ENCODE results near the gene DYSF. TPM values are rescaled to one million over a fixed set of nuclear protein-coding genes. Genes with fewer than 3 reads are reported as not detected.

The DYSF gene
- total RNA-seq, 1 experiment from 2014 or later: 5.5 TPM

- Mint-ChIP-seq H3K36me3 (ENCODE audit: insufficient read depth in 1 of 3, low read depth in 3 of 3) (peaks cover 0 to 2% (median 0%) of the 10 kb centered on the region in 3 experiments; a peak in 3 of 7 replicates), H3K4me1 (no peaks in the 10 kb centered on the region), H3K27me3 (ENCODE audit: low read depth) (peaks cover 6% of the 10 kb centered on the region), H3K27ac (no peak overlapping the region), H3K9me3 (peaks cover 5 to 6% of the 10 kb centered on the region in 2 experiments; a peak in 4 of 5 replicates), H3K4me3 (no peak overlapping the region)
- Histone ChIP-seq H4K5ac (ENCODE audit: insufficient read length, low read depth, low read length) (no peak overlapping the region), H2AFZ (ENCODE audit: low read length) (no peak overlapping the region), H4K20me1 (ENCODE audit: control insufficient read depth, insufficient read depth, insufficient read length) (no peaks in the 10 kb centered on the region), H3K4ac (ENCODE audit: low read depth, low read length) (no peak overlapping the region), H2BK15ac (ENCODE audit: low read depth, low read length) (no peak overlapping the region), H4K8ac (replicated peaks; ENCODE audit: insufficient read length, low read depth, low read length) (no peak overlapping the region), H2BK120ac (ENCODE audit: low read depth, low read length, poor library complexity, severe bottlenecking) (no peak overlapping the region), H3K9ac (ENCODE audit: extremely low read depth, insufficient read length, low read length) (no peak overlapping the region), H3K4me1 (ENCODE audit: insufficient read depth, low read length) (no peaks in the 10 kb centered on the region), H4K91ac (ENCODE audit: insufficient read length, low read depth, low read length) (no peak overlapping the region), H3K27ac (ENCODE audit: insufficient read length, low read depth, low read length) (no peak overlapping the region), H3K23ac (ENCODE audit: insufficient read length, low read depth, low read length) (no peak overlapping the region), H2BK5ac (ENCODE audit: insufficient read length, low read length) (no peak overlapping the region), H3K9me3 (ENCODE audit: control insufficient read depth, low read depth, low read length) (no peaks in the 10 kb centered on the region), H3K14ac (ENCODE audit: insufficient read depth, low read length) (no peak overlapping the region), H3K4me2 (ENCODE audit: insufficient read depth, insufficient read length, low read length) (no peak overlapping the region), H2AK5ac (ENCODE audit: insufficient read length, low read length) (no peak overlapping the region), H3K23me2 (ENCODE audit: insufficient read length, low read depth, low read length, poor library complexity, severe bottlenecking) (no peaks in the 10 kb centered on the region), H3T11ph (ENCODE audit: low read length) (no peak overlapping the region), H3K79me1 (ENCODE audit: insufficient read depth, low read depth, low read length, poor library complexity, severe bottlenecking) (no peaks in the 10 kb centered on the region), H3K18ac (ENCODE audit: insufficient read length, low read depth, low read length) (no peak overlapping the region), H2BK12ac (ENCODE audit: insufficient read length, low read depth, low read length) (no peak overlapping the region), H3K27me3 (ENCODE audit: insufficient read depth, low read length) (no peaks in the 10 kb centered on the region), H2BK20ac (ENCODE audit: low read depth, low read length, poor library complexity, severe bottlenecking) (no peak overlapping the region), H3K79me2 (ENCODE audit: insufficient read depth, low read length) (no peaks in the 10 kb centered on the region), H3K56ac (ENCODE audit: insufficient read length, low read depth, low read length) (no peak overlapping the region)
- no peak for DNase-seq
- no peak for TF ChIP-seq CTCF (conservative IDR thresholded peaks at IDR 0.05)
- no CpG with 5 or more reads among the region's 4 CpGs for WGBS (ENCODE audit: extremely low coverage, insufficient read length, low lambda C conversion rate)
These were observed 267.4 kb downstream of the DYSF start for GRCh38 chr2:71720596-71721361.

Measured in H9 (cell line).